ENCODE results near the gene LSM2. TPM values are rescaled to one million over a fixed set of nuclear protein-coding genes. Genes with fewer than 3 reads are reported as not detected.

The LSM2 gene
- total and polyA plus RNA-seq, 9 of the 15 experiments (the other 6 are each of a cell fraction or from before 2014, with no cell fraction given): 154 to 407 (median 223) TPM

DNA sequence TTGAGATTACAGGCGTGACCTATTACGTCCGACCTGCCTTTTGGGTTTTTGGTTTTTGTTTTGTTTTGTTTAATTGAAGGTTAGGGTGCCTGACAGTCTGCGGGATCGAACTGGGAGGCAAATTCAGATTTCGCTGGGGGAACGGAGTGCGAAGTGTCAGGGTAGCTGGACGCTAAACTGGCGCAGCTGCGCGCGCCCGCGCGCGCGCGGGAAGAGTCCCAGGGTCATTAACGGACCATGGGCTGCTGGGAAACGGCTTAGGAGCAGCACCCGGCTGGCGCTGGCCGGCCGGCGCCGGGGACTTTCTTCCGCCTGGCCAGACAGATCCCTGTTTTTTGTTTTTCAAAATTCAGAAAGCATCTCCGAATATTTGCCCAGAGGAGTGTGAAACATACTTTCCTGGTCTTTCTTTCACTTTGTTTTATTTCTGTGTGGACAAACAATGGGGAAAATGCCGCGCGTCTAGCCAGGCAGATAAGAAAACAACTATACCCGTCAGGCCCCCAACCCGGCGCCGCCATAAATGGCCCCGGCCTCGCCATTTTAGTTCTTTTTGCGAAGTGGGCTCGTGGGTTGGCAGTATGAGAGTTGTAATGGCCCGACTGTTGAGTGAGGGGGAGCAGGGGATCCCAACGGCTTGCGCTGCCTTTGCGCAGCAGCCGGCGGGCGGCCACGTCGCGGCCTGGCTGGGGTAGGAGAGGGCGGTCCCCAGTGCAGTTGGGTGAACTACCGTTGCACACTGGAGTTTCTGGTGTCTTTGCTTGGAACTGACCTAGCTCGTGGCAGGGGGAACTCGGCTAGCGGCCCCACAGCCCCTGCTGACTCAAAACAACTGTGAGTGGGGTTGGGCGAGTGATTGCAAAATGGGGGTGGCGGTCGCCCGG is 27.8 kb upstream of the LSM2 start (continued):
- TF ChIP-seq, protein P1, sequence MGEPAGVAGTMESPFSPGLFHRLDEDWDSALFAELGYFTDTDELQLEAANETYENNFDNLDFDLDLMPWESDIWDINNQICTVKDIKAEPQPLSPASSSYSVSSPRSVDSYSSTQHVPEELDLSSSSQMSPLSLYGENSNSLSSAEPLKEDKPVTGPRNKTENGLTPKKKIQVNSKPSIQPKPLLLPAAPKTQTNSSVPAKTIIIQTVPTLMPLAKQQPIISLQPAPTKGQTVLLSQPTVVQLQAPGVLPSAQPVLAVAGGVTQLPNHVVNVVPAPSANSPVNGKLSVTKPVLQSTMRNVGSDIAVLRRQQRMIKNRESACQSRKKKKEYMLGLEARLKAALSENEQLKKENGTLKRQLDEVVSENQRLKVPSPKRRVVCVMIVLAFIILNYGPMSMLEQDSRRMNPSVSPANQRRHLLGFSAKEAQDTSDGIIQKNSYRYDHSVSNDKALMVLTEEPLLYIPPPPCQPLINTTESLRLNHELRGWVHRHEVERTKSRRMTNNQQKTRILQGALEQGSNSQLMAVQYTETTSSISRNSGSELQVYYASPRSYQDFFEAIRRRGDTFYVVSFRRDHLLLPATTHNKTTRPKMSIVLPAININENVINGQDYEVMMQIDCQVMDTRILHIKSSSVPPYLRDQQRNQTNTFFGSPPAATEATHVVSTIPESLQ (CRISPR knock-in tag; IDR thresholded peaks at IDR 0.05): peak; percentile 98
- TF ChIP-seq ARID1B (IDR thresholded peaks at IDR 0.05): no peak
- peak; percentile 93 for TF ChIP-seq TGIF2 (CRISPR knock-in tag; IDR thresholded peaks at IDR 0.05)
- peak in 1 of 2 experiments; percentile 64; a peak in 1 of 4 replicates for TF ChIP-seq RCOR1 (IDR thresholded peaks at IDR 0.05; ENCODE audit: borderline replicate concordance in 1 of 2, low read depth in 2 of 2, low read length in 2 of 2)
- TF ChIP-seq ZNF121 (CRISPR knock-in tag; conservative IDR thresholded peaks at IDR 0.05): no peak; the same call in 1 of the 2 replicates
- TF ChIP-seq ADNP (tag; IDR thresholded peaks at IDR 0.05): no peak
- peak; percentile 93 for TF ChIP-seq NKRF (IDR thresholded peaks at IDR 0.05; ENCODE audit: borderline replicate concordance)
- no peak for TF ChIP-seq ARHGAP35 (IDR thresholded peaks at IDR 0.05; ENCODE audit: partially characterized antibody)
- peak; percentile 96 for TF ChIP-seq CREB3 (tag; conservative IDR thresholded peaks at IDR 0.05; ENCODE audit: low read depth)
- TF ChIP-seq KDM5B (IDR thresholded peaks at IDR 0.05; ENCODE audit: insufficient replicate concordance, low read depth, low read length): peak; percentile 99
- peak; percentile 97 for TF ChIP-seq GTF2A2 (tag; IDR thresholded peaks at IDR 0.05)
- TF ChIP-seq KLF13 (tag; IDR thresholded peaks at IDR 0.05; ENCODE audit: borderline replicate concordance, low read depth): peak; percentile 47; the same call in 1 of the 2 replicates
- TF ChIP-seq SMARCE1 (IDR thresholded peaks at IDR 0.05): peak; percentile 86
- TF ChIP-seq YY1 (IDR thresholded peaks at IDR 0.05; ENCODE audit: borderline replicate concordance in 1 of 3, control insufficient read depth in 1 of 3, extremely low read depth in 1 of 3, insufficient read depth in 3 of 3, insufficient read length in 1 of 3, insufficient replicate concordance in 2 of 3, low read depth in 1 of 3, low read length in 2 of 3): peak; percentile 87 to 95 (median 93)
- TF ChIP-seq ARID4B (CRISPR knock-in tag; IDR thresholded peaks at IDR 0.05): peak; percentile 97
- no peak for TF ChIP-seq PHF21A (IDR thresholded peaks at IDR 0.05; ENCODE audit: borderline replicate concordance, low read depth)
